ENCODE measurements around the gene GIGYF1. TPM values are rescaled to one million over a fixed set of nuclear protein-coding genes. Genes with fewer than 3 reads are reported as not detected.

The GIGYF1 gene
- total and polyA plus RNA-seq, 2 of the 13 experiments (the other 11 are each of a cell fraction or from before 2014, with no cell fraction given), result 7.6 to 16.1 TPM

- peak; percentile 56 for TF ChIP-seq RBM39 (IDR thresholded peaks at IDR 0.05; ENCODE audit: low read depth, low read length, poor library complexity, severe bottlenecking)
- TF ChIP-seq PTBP1 (IDR thresholded peaks at IDR 0.05; ENCODE audit: low read depth, low read length, poor library complexity, severe bottlenecking), result no peak
- no peak for TF ChIP-seq ZNF598 (CRISPR knock-in tag; IDR thresholded peaks at IDR 0.05; ENCODE audit: borderline replicate concordance)
- no peak for TF ChIP-seq FIP1L1 (IDR thresholded peaks at IDR 0.05; ENCODE audit: borderline replicate concordance, insufficient read depth, low read depth, low read length)
- no peak for TF ChIP-seq ZNF318 (CRISPR knock-in tag; IDR thresholded peaks at IDR 0.05)
- TF ChIP-seq ZNF552 (CRISPR knock-in tag; IDR thresholded peaks at IDR 0.05; ENCODE audit: borderline replicate concordance), result 0 out of 2 replicates have a peak, but pooled peaks have one; percentile 31
- no peak for TF ChIP-seq HOXA5 (CRISPR knock-in tag; IDR thresholded peaks at IDR 0.05)
- peak; percentile 26; the same call in 1 of the 2 replicates for TF ChIP-seq ZFY (CRISPR knock-in tag; IDR thresholded peaks at IDR 0.05)
- no peak for TF ChIP-seq ZNF772 (CRISPR knock-in tag; IDR thresholded peaks at IDR 0.05)
- peak; percentile 37 for TF ChIP-seq FOXA3 (CRISPR knock-in tag; IDR thresholded peaks at IDR 0.05)
- TF ChIP-seq SNAI1 (CRISPR knock-in tag; IDR thresholded peaks at IDR 0.05; ENCODE audit: borderline replicate concordance), result no peak
Measured at GRCh38 chr7:100641463-100641859, 52.6 kb downstream of the GIGYF1 start, which contains the start of gene TFR2 (continued).

Data from HepG2 (cell line).